ENCODE measurements around the gene TSPYL2.

Gene TSPYL2

GRCh38 chrX:53116101-53116500 lies 33.9 kb downstream of the TSPYL2 start:
- no peak for DNase-seq (ENCODE audit: low read depth in 4 of 4, low spot score in 1 of 4)

- no peak for DNase-seq (ENCODE audit: low read depth in 4 of 4, low spot score in 1 of 4)
Measured at GRCh38 chrX:53122013-53122412, 39.8 kb downstream of the TSPYL2 start.

- DNase-seq (ENCODE audit: low read depth in 4 of 4, low spot score in 1 of 4) = no peak
Measured at GRCh38 chrX:53125506-53125905, 43.3 kb downstream of the TSPYL2 start.

- DNase-seq (ENCODE audit: low read depth in 4 of 4, low spot score in 1 of 4) = no peak
Measured at GRCh38 chrX:53126377-53126776, 44.2 kb downstream of the TSPYL2 start.

GRCh38 chrX:53128097-53128749 lies 46.1 kb downstream of the TSPYL2 start:
- DNase-seq (ENCODE audit: low read depth in 4 of 4, low spot score in 1 of 4) = no peak

GRCh38 chrX:53133400-53133799 lies 51.2 kb downstream of the TSPYL2 start:
- no peak for DNase-seq (ENCODE audit: low read depth in 4 of 4, low spot score in 1 of 4)

GRCh38 chrX:53135581-53135980 lies 53.4 kb downstream of the TSPYL2 start:
- no peak for DNase-seq (ENCODE audit: low read depth in 4 of 4, low spot score in 1 of 4)

Measured in stimulated activated CD4-positive, alpha-beta T cell treated with anti-CD3 and anti-CD28 coated beads, Interleukin-1b, Interleukin-23, amount 100 ng/mL, for 24 hours (primary cell).